HuH-7 (cell line): ENCODE measurements around the gene VWA8.
"Not testable (repeated sequence)": the region's sequence is repeated elsewhere in the genome, so short reads cannot be mapped to it uniquely, and the experiment has no call there.

Source experiments
- DNase-seq: peaks from one replicate; pipeline ENCODE4 v3.0.0; 2011; ENCODE audit warnings: low spot score

The VWA8 gene

DNA sequence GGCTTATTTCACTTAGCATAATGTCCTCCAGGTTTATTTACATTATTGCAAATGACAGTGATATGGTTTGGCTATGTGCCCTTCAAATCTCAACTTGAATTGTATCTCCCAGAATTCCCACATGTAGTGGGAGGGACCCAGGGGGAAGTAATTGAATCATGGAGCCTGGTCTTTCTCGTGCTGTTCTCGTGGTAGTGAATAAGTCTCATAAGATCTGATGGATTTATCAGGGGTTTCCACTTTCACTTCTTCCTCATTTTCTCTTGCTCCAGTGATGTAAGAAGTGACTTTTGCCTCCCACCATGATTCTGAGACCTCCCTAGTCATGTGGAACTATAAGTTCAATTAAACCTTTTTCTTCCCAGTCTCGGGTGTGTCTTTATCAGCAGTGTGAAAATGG is 109.6 kb downstream of the VWA8 start:
- DNase-seq, result no peak

DNA sequence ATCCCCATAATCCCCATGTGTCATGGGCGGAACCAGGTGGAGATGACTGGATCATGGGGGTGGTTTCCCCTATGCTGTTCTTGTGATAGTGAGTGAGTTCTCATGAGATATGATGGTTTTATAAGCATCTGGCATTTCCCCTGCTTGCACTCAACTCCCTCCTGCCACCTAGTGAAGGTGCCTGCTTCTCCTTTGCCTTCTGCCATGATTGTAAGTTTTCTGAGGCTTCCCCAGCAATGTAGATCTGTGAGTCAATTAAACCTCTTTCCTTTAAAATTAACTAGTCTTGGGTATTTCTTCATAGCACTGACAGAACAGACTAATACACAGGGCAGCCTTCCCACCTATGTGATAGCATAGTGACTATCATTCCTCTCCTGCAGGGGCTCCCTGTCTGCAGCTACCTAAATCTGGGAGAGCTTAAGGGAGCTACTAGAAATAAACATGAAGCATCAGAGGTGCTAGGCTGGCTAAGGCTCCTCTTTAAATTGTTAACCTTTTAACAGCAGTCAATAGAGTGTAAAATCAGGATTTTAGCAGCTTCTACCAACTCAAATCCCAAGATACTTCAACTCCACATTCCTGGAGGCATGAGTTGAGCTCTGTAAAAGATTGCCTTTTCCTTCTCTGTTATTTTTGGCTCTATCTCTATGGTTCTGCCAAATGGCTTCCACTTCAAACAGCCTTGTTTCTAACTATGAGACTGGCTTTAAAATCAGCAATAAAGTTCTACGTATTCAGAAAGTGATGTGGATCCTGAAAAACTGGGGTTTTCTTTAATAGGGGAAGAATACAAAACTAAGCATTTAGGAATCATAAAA is 112.3 kb downstream of the VWA8 start:
- no peak for DNase-seq

DNA sequence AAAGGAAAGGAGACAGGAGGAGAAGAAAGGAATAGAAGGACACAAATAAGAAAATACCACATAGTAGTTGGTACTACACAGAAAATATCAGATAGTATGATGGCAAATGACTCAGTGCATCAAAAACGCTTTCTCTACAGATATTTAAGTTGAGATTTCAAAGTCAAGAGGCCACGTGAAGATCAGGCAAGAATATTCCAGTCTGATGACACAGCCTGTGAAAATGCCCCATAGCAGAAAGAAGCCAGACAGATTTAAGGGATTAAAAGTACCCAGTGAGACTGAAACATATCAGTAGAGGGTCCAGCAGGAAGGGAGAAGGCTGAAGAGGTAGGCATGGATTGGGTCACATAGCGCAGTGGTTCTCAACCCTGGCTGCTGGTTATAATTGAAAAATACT is 113.7 kb downstream of the VWA8 start:
- DNase-seq, result no peak

DNA sequence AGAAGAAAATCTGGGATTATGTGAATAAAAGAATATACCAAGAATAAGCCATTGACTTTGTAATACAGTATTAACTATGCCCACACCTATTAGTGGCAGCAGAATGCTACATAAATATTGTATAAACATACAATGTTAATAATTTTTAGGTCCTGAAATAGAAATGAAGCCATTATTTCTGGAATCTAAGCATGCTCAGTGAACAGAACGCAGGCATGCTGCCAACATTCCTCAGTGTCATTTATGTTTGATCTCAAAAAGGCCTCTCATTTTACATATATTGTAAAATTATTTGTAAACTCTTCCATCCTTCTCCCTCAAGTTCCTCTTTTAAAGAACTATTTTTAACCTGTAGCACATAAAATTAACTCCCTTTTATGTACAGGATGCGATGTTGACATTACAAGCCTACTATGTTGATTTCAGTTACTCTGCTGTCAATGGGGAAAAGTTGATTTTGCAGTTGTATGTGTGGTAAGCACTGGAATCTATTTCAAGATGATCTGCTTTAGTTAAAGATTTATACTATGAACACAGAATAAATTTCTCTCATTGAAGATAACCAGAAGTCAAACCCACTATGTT is 118.8 kb downstream of the VWA8 start:
- no peak for DNase-seq

DNA sequence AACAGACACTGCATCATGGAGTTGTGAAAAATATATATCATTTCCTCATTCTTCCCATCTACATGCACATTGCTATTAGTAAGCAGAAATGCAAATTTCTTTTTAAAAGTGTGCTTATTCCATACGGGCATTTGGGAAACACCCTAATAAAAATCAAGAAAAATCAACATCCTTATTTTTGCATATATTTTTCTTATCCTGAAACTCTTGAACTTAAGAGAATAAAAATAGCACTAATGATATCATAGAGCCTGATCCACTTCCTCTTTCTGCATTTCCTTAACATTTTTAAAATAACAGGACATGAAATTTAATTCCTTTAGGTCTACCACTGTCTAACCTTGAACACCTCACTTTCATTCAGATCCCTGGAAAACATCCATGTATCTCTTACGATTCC is 123.3 kb downstream of the VWA8 start:
- DNase-seq, result no peak

DNA sequence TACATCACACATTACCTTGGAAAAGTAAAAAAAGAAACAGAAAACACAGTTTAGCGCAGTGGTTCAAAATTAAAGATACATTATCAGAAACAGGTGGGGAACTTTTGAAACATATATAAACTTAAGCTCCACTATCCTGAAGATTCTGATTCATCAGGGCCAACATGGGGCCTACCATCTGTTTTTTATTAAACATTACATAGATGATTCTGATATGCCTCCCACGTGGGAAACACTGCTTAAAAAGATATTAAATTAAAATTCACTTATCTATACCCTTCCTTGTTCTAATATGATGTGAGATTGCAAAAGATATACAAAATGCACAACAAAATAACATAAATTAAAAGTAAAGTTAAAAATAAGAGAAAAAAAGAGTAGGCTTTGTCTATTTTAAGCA is 125.0 kb downstream of the VWA8 start:
- no peak for DNase-seq

DNA sequence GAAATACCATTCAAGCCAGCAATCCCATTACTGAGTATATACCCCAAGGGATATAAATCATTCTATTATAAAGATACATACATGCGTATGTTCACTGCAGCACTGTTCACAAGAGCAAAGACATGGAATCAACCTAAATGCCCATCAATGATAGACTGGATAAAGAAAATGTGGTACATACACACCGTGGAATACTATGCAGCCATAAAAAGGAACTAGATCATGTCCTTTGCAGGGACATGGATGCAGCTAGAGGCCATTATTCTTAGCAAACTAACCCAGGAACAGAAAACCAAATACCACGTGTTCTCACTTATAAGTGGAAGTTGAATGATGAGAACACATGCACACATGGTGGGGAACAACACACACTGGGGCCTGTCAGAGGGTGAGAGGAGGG is 126.2 kb downstream of the VWA8 start:
- not testable (repeated sequence) for DNase-seq

DNA sequence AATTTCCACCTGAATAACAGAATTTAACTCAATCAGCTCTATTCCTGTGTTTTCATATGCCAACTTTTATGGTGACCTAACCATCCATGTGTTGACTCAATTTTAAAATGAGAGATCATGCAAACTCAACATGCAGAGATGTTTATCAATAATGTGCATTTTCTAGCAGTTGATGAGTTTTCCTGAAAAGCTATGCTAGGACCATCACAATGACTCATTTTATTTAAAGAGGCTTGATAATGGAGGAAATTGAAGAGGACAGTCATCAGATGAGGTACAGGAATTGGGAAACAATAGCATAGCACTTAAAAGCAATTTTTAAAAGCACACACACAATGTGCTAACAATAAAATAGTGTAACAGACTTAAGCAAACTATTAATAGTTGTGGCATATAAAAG is 127.1 kb downstream of the VWA8 start:
- DNase-seq, result no peak

DNA sequence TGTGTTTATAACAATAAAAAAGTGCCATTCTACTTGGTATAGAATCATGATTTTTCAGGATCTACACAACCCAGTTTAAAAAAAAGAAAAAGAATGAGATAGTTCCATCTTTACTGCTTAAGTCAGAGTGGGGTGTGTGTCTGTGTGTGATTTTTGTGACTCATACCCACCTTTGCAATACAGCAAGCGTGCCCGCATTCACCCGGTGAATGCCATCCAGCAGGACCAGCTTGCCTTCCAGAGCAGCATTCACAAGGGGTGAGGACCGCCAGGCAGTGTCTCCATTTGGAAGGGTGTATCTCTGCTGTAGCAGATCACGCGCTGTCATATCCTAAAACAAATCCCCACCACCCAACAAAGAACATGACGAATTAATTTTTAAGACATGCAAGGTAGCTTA is 127.7 kb downstream of the VWA8 start:
- DNase-seq, result no peak

DNA sequence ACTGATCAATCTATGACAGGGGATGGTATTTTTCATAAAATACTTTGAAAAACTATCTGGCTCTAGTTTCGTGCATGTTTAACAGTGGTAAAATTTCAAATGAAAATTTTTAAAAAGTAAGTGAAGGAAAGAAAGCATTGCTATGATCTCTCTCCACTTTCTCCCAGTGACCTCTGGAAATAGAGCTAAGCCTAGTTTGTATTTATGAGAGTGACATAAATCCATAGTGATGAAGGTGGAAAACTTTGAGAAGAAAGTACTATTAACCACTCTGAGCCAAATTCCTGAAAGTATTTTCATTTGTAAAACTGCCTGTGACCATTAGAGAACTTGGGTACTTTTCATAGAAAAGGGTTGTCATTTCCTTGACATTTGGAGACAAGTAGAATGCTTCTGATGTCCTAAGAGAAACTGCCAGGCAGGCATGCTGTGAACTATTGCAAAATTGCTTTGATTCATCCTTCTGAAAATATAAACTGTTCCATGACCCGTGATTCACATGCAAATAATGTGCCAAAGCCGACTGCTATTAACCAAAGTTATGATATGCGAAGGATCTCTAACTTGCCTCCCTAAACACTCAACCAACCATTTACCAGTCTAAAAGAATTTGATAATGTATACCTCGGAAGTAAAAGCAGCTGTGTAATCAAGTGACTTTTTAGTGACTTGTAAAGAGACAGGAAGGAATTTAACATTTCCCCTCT is 133.2 kb downstream of the VWA8 start:
- no peak for DNase-seq

DNA sequence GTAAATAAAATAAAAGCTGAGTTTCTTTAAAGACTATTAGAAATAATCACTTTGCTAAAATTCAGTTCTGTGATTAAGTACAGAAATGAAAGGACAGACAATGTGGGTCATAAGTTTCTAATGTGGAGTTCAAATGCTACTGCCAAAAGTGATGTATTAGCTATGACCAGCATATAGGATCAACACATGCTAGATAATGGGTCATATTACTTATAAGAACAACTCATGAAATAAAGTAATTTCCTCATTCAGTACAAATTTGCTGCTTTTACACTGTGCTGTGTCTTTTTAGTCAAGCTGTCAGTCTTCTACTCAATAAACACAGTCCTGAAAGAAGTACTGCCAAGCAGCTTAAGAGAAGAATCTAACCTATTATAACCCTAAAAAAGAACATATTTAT is 135.2 kb downstream of the VWA8 start:
- DNase-seq, result no peak

DNA sequence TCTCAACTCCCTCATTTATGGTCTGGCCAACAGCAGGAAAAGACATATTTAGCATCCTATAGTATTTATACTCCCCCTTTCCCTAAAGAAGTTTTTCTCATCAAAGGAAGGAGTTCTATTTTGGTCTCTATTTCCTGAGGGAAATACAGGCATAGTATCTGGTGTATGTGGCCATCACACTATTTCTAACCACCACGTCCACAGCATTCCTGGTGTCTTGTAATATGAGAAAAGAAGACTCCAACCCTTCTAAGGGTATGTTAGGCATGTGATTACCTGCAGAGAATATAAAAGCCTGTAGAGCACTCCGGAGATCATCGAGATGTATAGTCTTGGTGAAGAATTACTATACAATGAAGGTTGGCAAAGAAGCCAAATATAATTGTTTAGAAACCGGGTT is 137.4 kb downstream of the VWA8 start:
- DNase-seq, result no peak

DNA sequence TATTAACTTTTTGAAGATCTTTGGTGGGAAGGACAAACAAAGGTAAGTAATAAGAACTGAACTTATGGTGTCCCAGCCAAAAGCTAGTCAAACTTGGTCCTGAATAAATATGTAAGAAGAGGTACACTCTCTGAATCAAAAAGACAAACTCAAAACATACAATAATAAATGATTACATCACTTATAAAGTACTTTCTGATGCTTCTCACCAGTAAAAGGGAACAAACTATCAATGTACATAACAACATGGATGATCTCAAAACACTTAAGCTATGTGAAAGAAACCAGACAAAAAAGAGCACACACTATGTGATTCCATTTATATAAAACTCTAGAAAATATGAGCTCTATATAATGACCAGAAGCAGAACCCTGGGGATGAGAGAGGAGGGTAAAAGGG is 138.3 kb downstream of the VWA8 start:
- no peak for DNase-seq

DNA sequence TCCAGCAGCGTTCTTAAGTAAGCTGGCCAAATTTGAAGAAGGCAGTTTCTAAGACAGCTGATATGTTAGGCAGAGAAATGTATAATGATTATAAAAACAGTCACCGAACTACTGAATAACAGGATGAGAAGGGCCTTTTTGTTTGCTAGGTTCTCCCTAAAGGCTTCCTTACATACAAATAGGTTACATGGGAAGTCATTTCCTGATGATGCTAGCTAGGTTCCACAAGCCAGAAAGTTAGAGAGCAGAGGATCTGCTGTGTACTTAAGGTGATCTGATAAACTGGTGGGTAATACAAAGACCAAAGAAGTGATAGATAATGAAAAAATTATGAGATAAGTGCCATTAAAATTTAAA is 139.7 kb downstream of the VWA8 start:
- no peak for DNase-seq

DNA sequence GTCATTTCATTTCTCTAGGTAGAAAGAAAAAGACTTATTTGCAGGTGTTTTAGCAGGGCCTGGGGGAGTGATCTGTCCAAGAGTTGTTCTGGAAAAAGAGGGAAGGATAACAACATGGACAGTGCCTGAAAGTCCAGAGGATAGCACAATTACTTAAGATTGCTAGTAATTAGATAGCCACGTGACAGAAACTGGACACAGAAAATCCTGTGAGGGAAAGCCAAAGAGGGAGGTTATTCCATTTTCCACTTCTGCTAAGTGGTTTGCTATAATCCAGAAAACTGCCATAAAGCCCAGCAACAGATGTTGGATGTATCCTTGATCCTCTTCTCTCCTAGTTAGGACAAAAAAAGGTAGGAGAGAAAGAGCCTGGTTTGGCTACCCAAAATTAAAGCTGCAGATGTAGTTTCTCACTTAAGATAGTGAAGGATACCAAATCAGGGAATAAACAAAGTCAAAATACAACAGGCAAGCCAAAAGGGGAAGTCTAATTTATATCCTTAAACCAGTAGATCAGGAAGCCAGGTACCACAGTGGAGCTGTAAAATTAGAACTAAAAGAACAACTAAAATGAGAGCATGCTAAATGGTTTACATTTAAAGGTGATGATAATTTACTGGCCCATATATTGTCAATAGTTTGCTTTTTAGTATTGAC is 140.2 kb downstream of the VWA8 start:
- DNase-seq, result no peak

DNA sequence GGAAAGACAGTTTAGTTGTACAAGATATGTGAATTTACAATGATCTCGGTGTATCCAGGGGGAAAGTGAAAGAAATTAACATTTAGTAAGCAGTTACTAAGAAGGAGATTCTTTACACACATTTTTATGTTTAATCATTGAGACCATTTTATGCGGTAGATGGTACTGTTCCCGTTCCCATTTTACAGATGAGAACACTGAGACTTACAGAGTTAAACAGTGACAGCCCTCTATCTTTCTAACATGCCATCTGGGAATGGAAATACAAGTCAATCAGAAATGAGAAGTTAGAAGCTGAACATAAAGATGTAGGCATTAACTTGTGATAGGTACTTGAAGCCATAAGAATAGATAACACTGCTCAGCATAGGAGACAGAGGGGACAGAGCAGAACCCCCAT is 144.9 kb downstream of the VWA8 start:
- no peak for DNase-seq

DNA sequence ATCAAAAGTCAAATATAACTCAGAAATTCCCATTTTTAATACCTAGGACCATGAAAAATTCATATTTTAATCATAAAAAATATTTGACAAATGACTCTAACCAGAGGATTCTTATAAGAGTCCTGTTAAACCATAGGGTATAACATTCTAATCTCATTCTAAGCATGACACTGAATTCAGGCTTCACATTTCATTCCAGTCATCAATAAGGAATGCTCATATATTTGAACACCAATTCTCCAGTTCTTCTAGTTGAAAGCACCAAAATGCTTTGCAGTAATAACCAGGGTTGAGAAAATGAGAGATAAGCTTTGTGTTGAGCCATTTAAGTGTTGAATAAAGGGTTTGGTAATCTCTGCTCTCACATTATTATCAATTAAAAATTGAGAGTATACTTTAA is 147.5 kb downstream of the VWA8 start:
- no peak for DNase-seq

DNA sequence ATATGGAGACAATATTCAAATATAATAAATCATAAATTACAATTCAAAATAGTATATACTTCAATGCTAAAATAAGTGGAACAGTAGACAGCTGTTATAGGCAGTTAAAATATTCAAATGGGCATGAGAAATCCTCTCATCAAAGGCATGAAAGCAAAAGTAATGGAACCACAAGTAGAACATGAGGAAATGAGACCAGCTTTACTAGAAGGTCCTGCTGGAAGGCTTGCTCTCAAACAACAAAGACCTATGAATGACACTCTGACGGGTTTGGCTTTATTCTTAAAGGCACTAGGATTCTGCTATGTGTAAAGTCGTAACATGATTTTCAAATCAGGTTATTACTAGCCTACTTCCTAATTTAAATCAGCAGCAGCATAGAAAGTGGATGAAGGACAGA is 148.1 kb downstream of the VWA8 start:
- DNase-seq, result no peak

DNA sequence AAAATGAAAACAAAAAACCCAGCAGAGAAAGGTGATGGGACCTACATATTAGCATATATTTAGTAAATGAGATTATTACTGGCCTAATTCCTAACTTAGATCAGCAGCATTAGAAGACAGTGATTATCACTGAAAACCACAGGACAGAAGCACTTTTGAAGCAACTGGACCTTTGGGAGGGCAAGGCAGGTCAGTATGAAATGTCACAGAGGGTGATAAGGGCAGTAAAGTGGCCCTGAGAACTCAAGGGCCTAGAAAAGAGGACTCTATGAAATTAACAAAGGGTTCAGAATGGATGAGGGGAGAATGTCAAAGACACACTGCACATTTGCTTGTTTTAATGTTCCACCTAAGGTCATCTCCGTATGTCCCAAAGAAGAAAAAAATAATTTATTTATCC is 148.7 kb downstream of the VWA8 start:
- DNase-seq, result no peak

DNA sequence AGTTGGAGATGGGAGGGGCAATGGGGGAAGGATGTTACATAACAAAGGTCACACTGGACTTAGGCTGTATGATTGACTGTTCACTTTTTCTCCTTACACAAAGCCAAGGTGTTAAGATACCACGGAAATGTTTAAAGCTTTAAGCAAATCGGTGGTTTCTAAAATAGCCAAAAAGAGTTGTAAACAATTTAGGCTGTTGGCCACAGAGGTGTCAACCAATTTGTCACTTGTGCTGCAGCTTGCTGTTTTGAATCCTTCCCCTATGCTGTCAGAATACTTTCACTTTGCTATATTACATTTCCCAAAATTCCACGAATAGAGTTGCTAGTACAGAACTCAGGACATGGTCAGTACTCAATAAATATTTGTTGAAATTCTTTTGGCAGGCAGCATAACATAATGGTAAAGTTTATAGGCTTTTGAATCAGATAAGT is 149.3 kb downstream of the VWA8 start:
- DNase-seq, result no peak

DNA sequence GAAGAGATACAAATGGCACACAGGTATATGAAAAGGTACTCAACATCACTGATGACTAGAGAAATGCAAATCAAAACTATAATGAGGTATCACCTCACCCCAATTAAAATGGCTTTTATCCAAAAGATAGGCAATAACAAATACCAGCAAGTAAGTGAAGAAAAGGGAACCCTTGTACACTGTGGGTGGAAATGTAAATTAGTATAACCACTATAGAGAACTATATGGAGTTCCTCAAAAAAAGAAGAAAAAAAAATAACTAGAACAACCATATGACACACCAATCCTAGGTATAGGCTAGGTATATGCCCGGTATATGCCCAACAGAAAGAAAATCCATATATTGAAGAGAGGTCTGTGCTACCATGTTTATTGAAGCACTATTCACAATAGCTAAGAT is 150.9 kb downstream of the VWA8 start:
- no peak for DNase-seq

DNA sequence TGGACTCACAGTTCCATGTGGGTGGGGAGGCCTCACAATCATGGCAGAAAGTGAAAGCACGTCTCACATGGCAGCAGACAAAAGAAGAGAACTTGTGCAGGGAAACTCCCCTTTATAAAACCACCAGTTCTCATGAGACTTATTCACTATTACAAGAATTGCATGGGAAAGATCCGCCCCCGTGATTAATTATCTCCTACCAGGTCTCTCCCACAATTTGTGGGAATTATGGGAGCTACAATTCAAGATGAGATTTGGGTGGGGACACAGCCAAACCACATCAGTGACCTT is 157.5 kb downstream of the VWA8 start:
- not testable (repeated sequence) for DNase-seq
